ENCODE results near the gene ARAP3. TPM values are rescaled to one million over a fixed set of nuclear protein-coding genes. Genes with fewer than 3 reads are reported as not detected.

The ARAP3 gene
- 9.6 and 29.6 TPM in 2 replicates for total RNA-seq (2011; cell fraction: chromatin; rRNA removed; ENCODE audit: low replicate concordance)
- total RNA-seq (2011; cell fraction: nucleolus; rRNA removed): 10.7 and 13.7 TPM in 2 replicates
- 8.9 and 9.9 TPM in 2 replicates for total RNA-seq (2011; cell fraction: nucleoplasm; rRNA removed)
- 6.4 and 8.6 TPM in 2 replicates for total RNA-seq (2014; rRNA removed)
- 5.1 and 5.2 TPM in 2 replicates for total RNA-seq (2014; rRNA removed; fragmentation: Illumina TruSeq; extraction: Trizol)
- total RNA-seq (2015; rRNA removed; fragmentation: Illumina TruSeq; extraction: Trizol): 7.1 and 7.5 TPM in 2 replicates
- total RNA-seq (2021): 23.3 and 25.7 TPM in 2 replicates
- 6.1 and 7.0 TPM in 2 replicates for polyA plus RNA-seq (2011; rRNA removed)
- 5.5 and 7.0 TPM in 2 replicates for polyA plus RNA-seq (2011; cell fraction: cytosol; rRNA removed)
- polyA plus RNA-seq (2011; cell fraction: nucleus; rRNA removed): 37.6 and 59.0 TPM in 2 replicates
- polyA plus RNA-seq (2012): 13.9 and 21.4 TPM in 2 replicates
- 16.6 and 16.8 TPM in 2 replicates for polyA plus RNA-seq (2014; fragmentation: Illumina TruSeq; extraction: Trizol)
- polyA plus RNA-seq (2014; fragmentation: Nextera tagmentation; extraction: Ambion mirVana): 1 to 10 TPM in 1 of 2 experiments, under 1 TPM in 1; 0.83 to 1.4 TPM
- 14.8 and 16.7 TPM in 2 replicates for polyA plus RNA-seq (2014; rRNA removed)
- 4.6 and 5.1 TPM in 2 replicates for polyA minus RNA-seq (2011; rRNA and poly(A)+ RNA removed)
- 7.0 and 8.1 TPM in 2 replicates for polyA minus RNA-seq (2011; cell fraction: cytosol; rRNA and poly(A)+ RNA removed)
- 9.8 and 11.7 TPM in 2 replicates for polyA minus RNA-seq (2011; cell fraction: nucleus; rRNA and poly(A)+ RNA removed)
- Bru-seq, nascent RNA: percentile 58 among the genes with signal in this experiment
- percentile 54 among the genes with signal in this experiment for BruChase-seq, experiment 1, labeled RNA remaining after a 2-hour chase
- BruChase-seq, experiment 2, labeled RNA remaining after a 6-hour chase: percentile 58 among the genes with signal in this experiment
- long read RNA-seq, experiment 1, partial matches to known transcripts: 6 of 6 reads
- long read RNA-seq, experiment 1, other reads (novel, unspliced or antisense): 0 of 6 reads
- long read RNA-seq, experiment 2, full-length matches to known transcripts: 1 of 32 reads
- long read RNA-seq, experiment 2, partial matches to known transcripts: 14 of 32 reads
- long read RNA-seq, experiment 2, other reads (novel, unspliced or antisense): 17 of 32 reads
- long read RNA-seq, experiment 3: 0 reads

GRCh38 chr5:141681695-141682641 lies at the start of gene ARAP3:
TSS of gene ARAP3 (minus strand) at chr5:141682230. CDS start at chr5:141680486, 1,744 bp downstream.
- ChIA-PET CTCF (ENCODE audit: low intra/inter-chr PET ratio) (no interaction called here), POLR2A (interaction anchor here (0.6 to 2.2 kb wide), 9 partner anchors 7 to 1363 kb away, joined by 3 to 11 read pairs (median 3); no protein-coding TSS in a partner anchor)
- FAIRE-seq (peak; percentile 73), DNase-seq (ENCODE audit: extremely low read depth in 1 of 4, low spot score in 3 of 4) (peak; percentile 83 to 88 (median 88)), ATAC-seq (peak; percentile 92)
- peaks cover 3% of the 10 kb centered on the region for H3K9me1 ChIP-seq (ENCODE audit: control insufficient read depth, insufficient read depth, low read length)
- H3K4me3 ChIP-seq: peak within 1 kb of the TSS; percentile 36
- in situ Hi-C loops (cut with MboI): no loop called here
- H4K20me1 ChIP-seq (replicated peaks; ENCODE audit: control insufficient read depth, insufficient read depth, low read length): no peaks in the 10 kb centered on the region
- H2AFZ ChIP-seq (ENCODE audit: low read depth, low read length): peak within 1 kb of the TSS; percentile 96
- peaks cover 33 to 40% of the 10 kb centered on the region in 2 experiments for H3K4me1 ChIP-seq (replicated peaks in 1 of 2; ENCODE audit: control insufficient read depth in 2 of 2, insufficient read depth in 2 of 2, low read length in 2 of 2)
- H3K9ac ChIP-seq (ENCODE audit: insufficient read depth in 1 of 2, low read depth in 2 of 2, low read length in 2 of 2): peak within 1 kb of the TSS; percentile 63 to 91
- H3K36me3 ChIP-seq (ENCODE audit: control insufficient read depth, insufficient read depth, low read length): peaks cover 4% of the 10 kb centered on the region; the same call in 1 of the 3 replicates
- intact Hi-C loops (cut with micrococcal nuclease): no loop called here
- no TSS peak for BruUV-seq (replicated peaks)
- no peaks in the 10 kb centered on the region for H3K27me3 ChIP-seq (ENCODE audit: control insufficient read depth in 2 of 2, insufficient read depth in 2 of 2, low read length in 2 of 2)
- peak within 1 kb of the TSS; percentile 86 for H3K4me2 ChIP-seq (ENCODE audit: insufficient read depth, low read length)
- WGBS (ENCODE audit: insufficient coverage, low coverage, missing lambda C conversion rate): 13% methylated on average over 28 of the region's 77 CpGs
- H3K9me3 ChIP-seq (replicated peaks; ENCODE audit: control insufficient read depth, insufficient read depth, low read depth, low read length): no peaks in the 10 kb centered on the region
- H3K79me2 ChIP-seq (ENCODE audit: control insufficient read depth, insufficient read depth, low read length): peaks cover 14% of the 10 kb centered on the region; the same call in 1 of the 3 replicates
- peak within 1 kb of the TSS; percentile 81 for H3K27ac ChIP-seq (ENCODE audit: extremely low read depth, low read depth, low read length)
- peak; percentile 64 for TF ChIP-seq RBBP5 (IDR thresholded peaks at IDR 0.05; ENCODE audit: borderline replicate concordance, insufficient read depth, low read length, poor library complexity, severe bottlenecking)
- TF ChIP-seq JUNB (CRISPR knock-in tag; conservative IDR thresholded peaks at IDR 0.05): no peak
- no peak for TF ChIP-seq SIN3A (IDR thresholded peaks at IDR 0.05; ENCODE audit: borderline replicate concordance in 2 of 2, control insufficient read depth in 1 of 2, low read depth in 2 of 2, low read length in 2 of 2)
- TF ChIP-seq, protein P1, sequence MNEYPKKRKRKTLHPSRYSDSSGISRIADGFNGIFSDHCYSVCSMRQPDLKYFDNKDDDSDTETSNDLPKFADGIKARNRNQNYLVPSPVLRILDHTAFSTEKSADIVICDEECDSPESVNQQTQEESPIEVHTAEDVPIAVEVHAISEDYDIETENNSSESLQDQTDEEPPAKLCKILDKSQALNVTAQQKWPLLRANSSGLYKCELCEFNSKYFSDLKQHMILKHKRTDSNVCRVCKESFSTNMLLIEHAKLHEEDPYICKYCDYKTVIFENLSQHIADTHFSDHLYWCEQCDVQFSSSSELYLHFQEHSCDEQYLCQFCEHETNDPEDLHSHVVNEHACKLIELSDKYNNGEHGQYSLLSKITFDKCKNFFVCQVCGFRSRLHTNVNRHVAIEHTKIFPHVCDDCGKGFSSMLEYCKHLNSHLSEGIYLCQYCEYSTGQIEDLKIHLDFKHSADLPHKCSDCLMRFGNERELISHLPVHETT (CRISPR knock-in tag; conservative IDR thresholded peaks at IDR 0.05 in 1 of 2, IDR thresholded peaks at IDR 0.05 in 1 of 2): peak in 1 of 2 experiments; percentile 52; a peak in 1 of 4 replicates
- no peak for TF ChIP-seq PBX2 (CRISPR knock-in tag; IDR thresholded peaks at IDR 0.05; ENCODE audit: low read depth)
- TF ChIP-seq PBX2 (tag; conservative IDR thresholded peaks at IDR 0.05; ENCODE audit: low read depth): no peak
- no peak for TF ChIP-seq SIRT6 (IDR thresholded peaks at IDR 0.05; ENCODE audit: low read depth, low read length)
- 0 out of 2 replicates have a peak, but pooled peaks have one; percentile 27 for TF ChIP-seq CREB3 (tag; conservative IDR thresholded peaks at IDR 0.05; ENCODE audit: low read depth)

Measured in K562 (cell line).